ENCODE data around the gene PRKCH. TPM values are rescaled to one million over a fixed set of nuclear protein-coding genes. Genes with fewer than 3 reads are reported as not detected.

Gene PRKCH
- total and polyA plus RNA-seq, 2 of the 13 experiments (the other 11 are each of a cell fraction or from before 2014, with no cell fraction given): 0.48 to 1.3 TPM

GRCh38 chr14:61559641-61560201 lies 238.3 kb downstream of the PRKCH start (continued):
- TF ChIP-seq ZBTB46 (CRISPR knock-in tag; IDR thresholded peaks at IDR 0.05; ENCODE audit: borderline replicate concordance) (no peak), SOX13 (IDR thresholded peaks at IDR 0.05) (no peak), SOX13 (CRISPR knock-in tag; conservative IDR thresholded peaks at IDR 0.05 in 1 of 2, IDR thresholded peaks at IDR 0.05 in 1 of 2) (no peak), KIAA2018 (CRISPR knock-in tag; IDR thresholded peaks at IDR 0.05; ENCODE audit: borderline replicate concordance) (no peak), LBX2 (CRISPR knock-in tag; IDR thresholded peaks at IDR 0.05; ENCODE audit: borderline replicate concordance) (no peak), ISL2 (CRISPR knock-in tag; IDR thresholded peaks at IDR 0.05) (0 out of 2 replicates have a peak, but pooled peaks have one; percentile 15), BRCA1 (CRISPR knock-in tag; IDR thresholded peaks at IDR 0.05) (no peak), CTCF (CRISPR knock-in tag; IDR thresholded peaks at IDR 0.05) (peak; percentile 72), ZNF10 (CRISPR knock-in tag; IDR thresholded peaks at IDR 0.05; ENCODE audit: borderline replicate concordance, low read depth) (no peak), ZNF639 (CRISPR knock-in tag; conservative IDR thresholded peaks at IDR 0.05) (no peak), ZNF547 (CRISPR knock-in tag; IDR thresholded peaks at IDR 0.05) (no peak; the same call in 1 of the 2 replicates), ZNF501 (CRISPR knock-in tag; IDR thresholded peaks at IDR 0.05) (peak; percentile 85), NFYC (CRISPR knock-in tag; IDR thresholded peaks at IDR 0.05) (peak; percentile 91), ZBTB3 (CRISPR knock-in tag; IDR thresholded peaks at IDR 0.05; ENCODE audit: borderline replicate concordance, low read depth) (no peak), ZNF644 (CRISPR knock-in tag; IDR thresholded peaks at IDR 0.05; ENCODE audit: low read depth) (peak; percentile 58; the same call in 1 of the 2 replicates), ZNF260 (CRISPR knock-in tag; IDR thresholded peaks at IDR 0.05; ENCODE audit: borderline replicate concordance, low read depth) (no peak)
